GM21423 (cell line): ENCODE results near the gene UBR1.
"Not testable (repeated sequence)": the region's sequence is repeated elsewhere in the genome, so short reads cannot be mapped to it uniquely, and the experiment has no call there.

ENCODE experiments used
- ATAC-seq: cut with Tn5 transposase; IDR thresholded peaks from one replicate; pipeline ENCODE4 v1.9.1; 2021; ENCODE audit warnings: mild to moderate bottlenecking, moderate library complexity; ENCODE audit not compliant: unreplicated experiment

The UBR1 gene

DNA sequence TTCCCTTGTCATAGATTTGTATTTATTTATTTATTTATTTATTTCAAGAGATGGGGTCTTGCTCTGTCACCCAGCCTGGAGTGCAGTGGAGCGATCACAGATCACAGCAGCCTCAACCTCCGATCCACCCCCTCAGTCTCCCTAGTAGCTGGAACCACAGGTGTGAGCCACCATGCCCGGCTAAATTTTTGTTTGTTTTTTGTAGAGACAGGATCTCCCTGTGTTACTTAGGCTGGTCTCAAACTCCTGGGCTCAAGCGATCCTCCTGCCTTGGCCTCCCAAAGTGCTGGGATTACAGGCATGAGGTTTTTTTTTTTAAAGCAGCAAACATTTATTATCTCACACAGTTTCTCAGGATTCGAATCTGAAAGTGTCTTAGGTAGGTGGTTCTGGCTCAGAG is 187.8 kb downstream of the UBR1 start:
- no peak for ATAC-seq

DNA sequence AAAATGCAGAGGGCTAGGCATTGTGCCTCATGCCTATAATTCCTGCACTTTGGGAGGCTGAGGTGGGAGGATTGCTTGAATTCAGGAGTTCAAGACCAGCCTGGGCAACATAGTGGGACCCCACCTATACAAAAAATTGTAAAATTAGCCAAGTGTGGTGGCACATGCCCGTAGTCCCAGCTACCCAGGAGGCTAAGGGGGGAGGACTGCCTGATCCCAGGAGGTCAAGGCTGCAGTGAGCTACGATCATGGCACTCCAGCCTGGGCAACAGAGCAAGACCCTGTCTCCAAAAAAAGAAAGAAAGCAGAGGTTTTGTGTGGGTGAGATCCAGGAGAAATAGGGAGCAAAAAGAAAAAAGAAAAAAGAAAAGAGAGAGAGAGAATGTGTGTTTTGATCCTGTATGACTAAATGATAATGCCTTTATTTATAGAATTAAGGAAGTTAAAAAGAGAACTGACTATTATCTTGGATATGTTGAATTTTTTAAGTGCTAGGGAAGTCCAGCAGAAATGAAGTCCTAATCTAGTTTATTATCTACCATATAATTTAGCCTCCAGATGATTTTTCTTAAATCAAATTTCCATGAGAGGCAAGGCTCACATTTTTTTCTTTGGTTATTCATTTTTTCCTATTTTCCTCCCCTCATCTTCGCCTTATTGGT is 190.1 kb downstream of the UBR1 start:
- no peak for ATAC-seq

DNA sequence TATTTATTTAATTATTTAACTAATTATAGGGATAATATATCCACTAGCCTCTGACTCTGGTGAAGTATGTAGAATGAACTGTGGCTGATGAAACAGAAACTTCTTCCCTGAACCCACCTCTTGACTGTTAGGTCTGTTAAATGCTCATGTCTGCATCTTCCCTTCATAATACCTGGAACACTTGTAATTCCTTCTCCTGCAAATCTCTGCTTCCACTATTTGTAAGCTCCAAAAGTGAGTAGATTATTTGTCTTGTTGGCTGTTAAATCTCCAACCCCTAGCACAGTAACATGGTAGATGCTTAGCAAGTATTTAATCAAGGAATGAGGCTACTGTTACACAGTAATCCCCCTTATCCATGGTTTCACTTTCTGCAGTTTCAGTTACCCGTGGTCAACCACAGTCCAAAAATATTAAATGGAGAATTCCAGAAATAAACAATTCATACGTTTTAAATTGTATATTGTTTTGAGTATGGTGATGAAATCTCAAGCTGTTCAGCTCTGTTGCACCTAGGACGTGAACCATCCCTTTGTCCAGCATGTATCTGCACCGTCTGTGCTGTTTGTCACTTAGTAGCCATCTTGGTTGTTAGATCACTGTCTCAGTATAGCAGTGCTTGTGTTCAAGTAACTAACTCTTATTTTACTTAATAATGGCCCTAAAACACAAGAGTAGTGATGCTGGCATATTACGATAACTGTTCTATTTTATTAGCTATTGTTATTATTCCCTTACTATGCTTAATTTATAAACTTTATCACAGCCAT is 190.9 kb downstream of the UBR1 start:
- ATAC-seq: no peak

DNA sequence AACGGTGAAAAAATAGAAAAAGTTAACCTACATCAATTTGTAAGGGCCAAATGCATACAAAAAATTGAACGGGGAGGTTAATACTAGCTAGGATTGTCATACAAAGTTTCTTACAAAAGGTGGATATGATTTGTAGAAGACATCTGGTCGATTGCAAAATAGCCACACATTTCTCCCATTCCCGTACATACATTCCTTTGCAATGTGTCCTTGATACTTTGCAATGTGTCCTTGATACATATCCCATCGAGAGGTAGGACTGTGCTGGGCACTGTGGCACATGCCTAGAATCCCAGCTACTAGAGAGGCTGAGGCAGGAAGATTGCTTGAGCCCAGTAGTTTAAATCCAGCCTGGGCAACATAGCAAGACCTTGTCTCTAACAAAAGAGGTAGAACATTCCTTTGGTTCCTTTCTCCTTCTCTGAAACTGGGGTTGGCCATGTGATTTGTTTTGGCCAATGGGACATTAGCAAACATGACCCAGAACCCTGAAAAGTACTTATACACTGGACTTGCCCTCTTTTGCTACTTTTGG is 194.7 kb downstream of the UBR1 start:
- ATAC-seq: no peak

DNA sequence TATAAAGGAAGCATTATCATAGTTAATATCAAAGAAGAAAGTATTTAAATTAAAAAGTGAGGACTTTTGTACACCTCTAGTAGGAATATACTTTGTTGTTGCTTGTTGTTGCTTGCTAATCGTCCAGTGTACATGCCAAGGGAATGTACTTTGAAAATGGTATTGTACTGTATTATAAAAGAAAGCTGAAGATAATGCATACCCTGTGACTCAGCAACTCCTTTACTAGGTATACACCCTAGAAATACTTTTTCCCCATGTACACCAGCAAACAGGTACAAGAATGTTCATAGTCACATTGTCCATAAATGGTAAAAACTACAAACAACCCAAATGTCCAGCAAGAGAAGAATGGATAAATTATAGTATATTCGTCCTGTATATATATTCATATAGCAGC is 197.3 kb downstream of the UBR1 start:
- no peak for ATAC-seq

DNA sequence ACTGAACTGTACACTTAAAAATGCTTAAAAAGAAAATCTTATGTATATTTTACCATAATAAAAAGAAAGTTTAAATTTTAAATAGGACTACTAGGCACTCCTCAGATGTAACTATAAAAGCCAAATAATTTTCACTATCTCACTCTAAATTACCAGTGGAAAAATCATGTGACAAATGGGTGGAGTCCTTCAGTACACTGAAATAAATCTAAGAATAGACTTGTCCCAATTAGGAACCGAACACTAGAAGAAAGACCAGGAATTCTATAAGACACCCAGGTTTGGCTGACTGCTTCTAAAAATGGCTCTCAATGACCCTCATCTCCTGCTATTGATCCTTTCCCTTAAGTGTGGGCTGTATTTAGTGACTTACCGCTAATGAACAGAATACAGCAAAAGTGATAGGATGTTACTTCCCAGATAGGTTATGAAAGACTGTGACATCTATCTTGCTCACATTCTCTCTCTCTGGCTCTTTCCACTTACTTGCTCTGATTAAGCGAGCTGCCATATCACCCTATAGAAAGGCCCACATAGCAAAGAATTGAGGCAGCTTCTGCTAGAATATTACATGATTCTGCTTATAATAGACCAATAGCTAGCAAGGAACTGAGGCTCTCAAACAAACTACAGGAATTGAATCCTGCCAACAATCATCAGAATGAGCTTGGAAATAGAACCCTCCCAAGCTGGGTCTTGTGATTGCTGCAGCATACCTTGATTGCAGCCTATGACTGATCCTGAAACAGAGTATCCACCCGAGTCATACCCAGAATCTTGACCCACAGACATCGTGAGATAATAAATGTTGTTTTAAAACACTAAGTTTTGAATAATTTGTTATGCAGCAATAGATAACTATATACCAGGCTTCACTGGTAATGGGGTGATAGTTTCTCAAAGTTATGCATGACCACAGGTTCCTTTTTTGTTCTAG is 202.2 kb downstream of the UBR1 start:
- no peak for ATAC-seq

DNA sequence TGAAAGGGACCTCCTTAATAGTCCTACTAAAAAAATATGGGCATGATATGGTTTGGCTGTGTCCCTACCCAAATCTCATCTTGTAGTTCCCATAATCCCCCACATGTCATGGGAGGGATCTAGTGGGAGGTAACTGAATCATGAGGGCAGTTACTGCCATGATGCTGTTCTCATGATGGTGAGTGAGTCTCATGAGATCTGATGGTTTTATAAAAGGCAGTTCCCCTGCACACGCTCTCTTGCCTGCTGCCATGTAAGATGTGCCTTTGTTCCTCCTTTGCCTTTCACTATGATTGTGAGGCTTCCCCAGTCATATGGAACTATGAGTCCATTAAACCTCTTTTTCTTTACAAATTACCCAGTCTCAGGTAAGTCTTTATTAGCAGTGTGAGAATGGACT is 211.9 kb downstream of the UBR1 start:
- not testable (repeated sequence) for ATAC-seq
